DND-41 (cell line): ENCODE results near the gene TSPAN14.

Experiments
- ATAC-seq: fragments of 200-7000 bp; cut with Tn5 transposase; 3 replicates; pipeline ENCODE4 v1.9.1; 2021; ENCODE audit warnings: low read depth; ENCODE audit not compliant: insufficient read depth
- DNase-seq: peaks from one replicate; pipeline ENCODE4 v3.0.0-alpha.2; 2020
- H2AFZ ChIP-seq: 2 replicates; pipeline ENCODE4 v1.6.0; 2012; ENCODE audit warnings: low read depth, low read length
- H3K27ac ChIP-seq: 2 replicates; pipeline ENCODE4 v1.5.1; 2012; ENCODE audit warnings: low read length, inconsistent platforms
- H3K27me3 ChIP-seq: fragments of 200-600 bp; sonication (generic); 2 replicates; pipeline ENCODE4 v1.6.0; 2012; ENCODE audit warnings: low read length, mild to moderate bottlenecking, inconsistent platforms; ENCODE audit not compliant: insufficient read depth, poor library complexity
- H3K36me3 ChIP-seq: 2 replicates; pipeline ENCODE4 v1.5.1; 2012; ENCODE audit warnings: low read length, inconsistent platforms; ENCODE audit not compliant: insufficient read depth
- H3K4me1 ChIP-seq: 2 replicates; pipeline ENCODE4 v1.5.1; 2012; ENCODE audit warnings: mild to moderate bottlenecking, low read length; ENCODE audit not compliant: insufficient read depth
- H3K4me2 ChIP-seq: 2 replicates; pipeline ENCODE4 v1.6.0; 2012; ENCODE audit warnings: mild to moderate bottlenecking, moderate library complexity, low read length, inconsistent platforms; ENCODE audit not compliant: insufficient read depth
- H3K4me3 ChIP-seq, 2 experiments: fragments of 200-600 bp in 1 of 2; shearing (Covaris generic) in 1 of 2; 2 replicates each; pipeline ENCODE4 v1.5.1; 2012 to 2016; ENCODE audit warnings: inconsistent platforms in 2 of 2, low read length in 2 of 2, mild to moderate bottlenecking in 2 of 2, low read depth in 1 of 2, moderate library complexity in 1 of 2
- H3K79me2 ChIP-seq: 2 replicates; pipeline ENCODE4 v1.6.0; 2012; ENCODE audit warnings: low read length, inconsistent platforms; ENCODE audit not compliant: insufficient read depth
- H3K9ac ChIP-seq: 2 replicates; pipeline ENCODE4 v1.6.0; 2012; ENCODE audit warnings: low read depth, mild to moderate bottlenecking, inconsistent platforms, low read length, moderate library complexity
- H3K9me3 ChIP-seq: 2 replicates; pipeline ENCODE4 v1.5.1; 2012; ENCODE audit warnings: low read length, moderate library complexity, mild to moderate bottlenecking, inconsistent platforms; ENCODE audit not compliant: insufficient read depth, severe bottlenecking
- H4K20me1 ChIP-seq: 2 replicates; pipeline ENCODE4 v1.6.0; 2012; ENCODE audit warnings: low read length; ENCODE audit not compliant: insufficient read depth
- CTCF ChIP-seq: IDR thresholded peaks from 2 replicates; pipeline ENCODE4 v1.5.1; 2012; ENCODE audit warnings: borderline replicate concordance, low read length, moderate library complexity, mild to moderate bottlenecking; ENCODE audit not compliant: poor library complexity, severe bottlenecking; ENCODE audit errors: extremely low read depth
- EZH2 ChIP-seq: IDR thresholded peaks from 3 replicates; pipeline ENCODE4 v1.6.1; 2012; ENCODE audit warnings: borderline replicate concordance, low read depth, mild to moderate bottlenecking, moderate library complexity, low read length, inconsistent platforms; ENCODE audit not compliant: severe bottlenecking

The TSPAN14 gene

DNA sequence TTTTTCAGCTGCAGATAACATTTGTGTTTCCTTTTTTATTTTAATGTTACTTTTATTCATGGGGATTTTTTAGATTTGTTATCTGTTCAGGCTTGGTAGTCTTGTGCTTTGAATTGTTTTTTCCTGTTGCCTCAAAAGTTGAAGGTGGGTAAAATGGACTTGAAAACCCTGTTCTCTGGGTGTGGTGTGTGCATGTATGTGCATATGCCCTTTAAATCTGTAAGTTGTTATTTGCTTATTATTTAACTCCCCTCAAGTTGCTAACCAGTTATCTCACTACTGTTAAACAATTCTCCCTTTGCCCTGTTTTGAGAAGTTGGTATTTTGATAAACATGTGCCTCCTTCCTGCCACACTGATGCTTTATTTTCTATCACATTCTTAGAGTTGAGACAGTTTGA, 30.6 kb downstream of the TSPAN14 start:
- ATAC-seq (no peak), DNase-seq (no peak)
- Histone ChIP-seq H3K4me1 (no peaks in the 10 kb centered on the region), H3K9me3 (no peaks in the 10 kb centered on the region), H4K20me1 (peaks cover 27% of the 10 kb centered on the region; the same call in 1 of the 2 replicates), H3K9ac (no peak overlapping the region), H3K27me3 (no peaks in the 10 kb centered on the region), H3K79me2 (peaks cover 18% of the 10 kb centered on the region), H3K36me3 (0 out of 2 replicates have a peak, but pooled peaks cover 3% of the 10 kb centered on the region), H3K4me3 (no peak overlapping the region), H3K4me2 (no peak overlapping the region), H2AFZ (no peak overlapping the region), H3K27ac (no peak overlapping the region)
- TF ChIP-seq EZH2 = no peak
- no peak for TF ChIP-seq CTCF

DNA sequence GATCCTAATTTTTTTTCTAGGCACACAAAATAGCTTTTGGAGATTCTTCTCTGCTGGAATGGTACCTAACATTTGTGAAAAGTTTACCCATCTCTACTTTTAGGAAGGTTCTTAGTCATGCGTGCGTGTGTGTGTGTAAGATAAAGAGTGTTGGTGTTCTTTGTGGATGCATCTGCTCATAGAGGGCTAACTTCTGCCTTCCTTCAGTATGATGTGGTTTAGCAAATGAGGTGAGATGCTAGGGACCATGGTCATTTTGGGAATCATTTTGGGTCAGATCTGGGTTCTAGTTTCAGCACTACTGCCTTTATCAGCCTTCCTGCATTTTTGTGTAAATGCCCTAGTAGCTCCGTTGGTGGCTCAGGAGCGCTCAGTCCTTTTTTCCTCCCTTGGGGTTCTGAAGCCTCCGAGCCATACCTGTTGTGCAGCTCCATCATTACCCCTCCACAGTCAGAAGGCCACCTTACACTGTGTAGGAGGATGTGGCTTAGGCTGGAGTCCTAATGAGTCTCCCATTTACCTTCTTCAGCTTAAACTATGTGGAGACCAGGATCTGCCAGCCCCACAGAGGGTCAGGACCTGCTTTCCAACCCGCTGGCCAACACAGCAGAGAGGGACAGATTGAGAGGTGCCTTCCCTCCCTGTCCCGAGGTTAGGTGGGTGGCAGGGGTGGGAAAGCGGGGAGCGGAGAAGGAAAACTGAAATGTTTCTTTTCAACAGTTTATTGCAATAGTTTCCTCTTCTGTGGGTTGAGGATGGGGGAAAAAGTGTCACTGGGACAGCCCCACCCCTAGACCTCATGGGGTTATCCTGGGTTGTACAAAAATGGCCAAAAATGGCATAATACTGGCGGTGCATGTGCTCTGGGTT, 31.2 kb downstream of the TSPAN14 start:
- H3K9me3 ChIP-seq = no peaks in the 10 kb centered on the region
- DNase-seq = no peak
- TF ChIP-seq EZH2 (no peak), CTCF (no peak)
- peaks cover 18% of the 10 kb centered on the region for H3K79me2 ChIP-seq
- no peaks in the 10 kb centered on the region for H3K27me3 ChIP-seq
- H3K4me3 ChIP-seq = no peak overlapping the region
- H3K4me1 ChIP-seq = no peaks in the 10 kb centered on the region
- no peak overlapping the region for H2AFZ ChIP-seq
- H4K20me1 ChIP-seq = peaks cover 27% of the 10 kb centered on the region; the same call in 1 of the 2 replicates
- no peak overlapping the region for H3K4me2 ChIP-seq
- no peak overlapping the region for H3K27ac ChIP-seq
- no peak for ATAC-seq
- peaks cover 9% of the 10 kb centered on the region; the same call in 1 of the 2 replicates for H3K36me3 ChIP-seq
- H3K9ac ChIP-seq = no peak overlapping the region

- Histone ChIP-seq H3K4me2 (no peak overlapping the region), H3K4me1 (no peaks in the 10 kb centered on the region), H3K79me2 (peaks cover 18% of the 10 kb centered on the region), H3K9me3 (no peaks in the 10 kb centered on the region), H3K4me3 (no peak overlapping the region), H3K27ac (no peak overlapping the region), H4K20me1 (peaks cover 27% of the 10 kb centered on the region; the same call in 1 of the 2 replicates), H3K27me3 (no peaks in the 10 kb centered on the region), H3K36me3 (peaks cover 15% of the 10 kb centered on the region; the same call in 1 of the 2 replicates), H2AFZ (no peak overlapping the region), H3K9ac (no peak overlapping the region)
- DNase-seq = no peak
- TF ChIP-seq EZH2 = no peak
- TF ChIP-seq CTCF = no peak
- no peak for ATAC-seq
These were observed 32.0 kb downstream of the TSPAN14 start for GRCh38 chr10:80485946-80486764.
